ENCODE results near the gene PLEK2.

DNA sequence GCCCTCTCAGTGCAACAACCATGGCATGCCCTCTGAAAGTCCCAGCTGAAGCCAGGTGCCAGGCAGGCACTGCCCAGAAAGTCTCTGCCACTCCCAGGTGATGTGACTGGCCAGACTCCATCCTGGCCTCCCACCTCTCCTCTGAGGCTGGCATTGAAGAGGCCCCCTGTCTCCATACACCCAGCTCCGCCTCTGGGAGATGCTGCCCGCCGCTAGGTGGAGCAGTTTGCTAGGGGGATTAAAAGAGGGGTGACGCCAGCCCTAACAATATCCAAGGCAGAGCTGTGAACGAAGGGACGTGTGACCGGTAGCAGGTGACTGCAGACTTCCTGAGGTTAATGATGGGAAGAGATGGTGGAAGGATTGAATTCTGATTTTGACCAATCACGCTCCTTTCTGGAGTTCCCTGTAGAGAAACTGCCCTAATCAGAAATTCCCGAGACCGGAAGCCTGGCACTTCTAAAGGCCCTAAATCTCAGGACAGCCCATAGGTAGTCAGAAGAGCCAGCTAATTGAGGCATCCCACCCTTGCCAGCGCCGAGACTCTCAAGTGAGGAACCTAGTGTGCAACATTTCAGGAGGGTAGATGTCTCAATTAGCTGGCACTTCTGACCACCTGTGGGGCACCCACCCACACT is 8.3 kb upstream of the PLEK2 start:
- TF ChIP-seq, protein P1, sequence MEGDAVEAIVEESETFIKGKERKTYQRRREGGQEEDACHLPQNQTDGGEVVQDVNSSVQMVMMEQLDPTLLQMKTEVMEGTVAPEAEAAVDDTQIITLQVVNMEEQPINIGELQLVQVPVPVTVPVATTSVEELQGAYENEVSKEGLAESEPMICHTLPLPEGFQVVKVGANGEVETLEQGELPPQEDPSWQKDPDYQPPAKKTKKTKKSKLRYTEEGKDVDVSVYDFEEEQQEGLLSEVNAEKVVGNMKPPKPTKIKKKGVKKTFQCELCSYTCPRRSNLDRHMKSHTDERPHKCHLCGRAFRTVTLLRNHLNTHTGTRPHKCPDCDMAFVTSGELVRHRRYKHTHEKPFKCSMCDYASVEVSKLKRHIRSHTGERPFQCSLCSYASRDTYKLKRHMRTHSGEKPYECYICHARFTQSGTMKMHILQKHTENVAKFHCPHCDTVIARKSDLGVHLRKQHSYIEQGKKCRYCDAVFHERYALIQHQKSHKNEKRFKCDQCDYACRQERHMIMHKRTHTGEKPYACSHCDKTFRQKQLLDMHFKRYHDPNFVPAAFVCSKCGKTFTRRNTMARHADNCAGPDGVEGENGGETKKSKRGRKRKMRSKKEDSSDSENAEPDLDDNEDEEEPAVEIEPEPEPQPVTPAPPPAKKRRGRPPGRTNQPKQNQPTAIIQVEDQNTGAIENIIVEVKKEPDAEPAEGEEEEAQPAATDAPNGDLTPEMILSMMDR (IDR thresholded peaks at IDR 0.05) = peak; percentile 50
- TF ChIP-seq RARB (CRISPR knock-in tag; IDR thresholded peaks at IDR 0.05) (no peak), POLR2A (IDR thresholded peaks at IDR 0.05; ENCODE audit: low read length) (no peak), ESRRA (IDR thresholded peaks at IDR 0.05; ENCODE audit: borderline replicate concordance, low read length) (no peak), RFX5 (IDR thresholded peaks at IDR 0.05) (no peak)
